Measurements from ENCODE around the gene RPA1. TPM values are rescaled to one million over a fixed set of nuclear protein-coding genes. Genes with fewer than 3 reads are reported as not detected.

RPA1 gene
- total RNA-seq, 1 experiment from 2014 or later, result 158 TPM

- TF ChIP-seq, protein P1, sequence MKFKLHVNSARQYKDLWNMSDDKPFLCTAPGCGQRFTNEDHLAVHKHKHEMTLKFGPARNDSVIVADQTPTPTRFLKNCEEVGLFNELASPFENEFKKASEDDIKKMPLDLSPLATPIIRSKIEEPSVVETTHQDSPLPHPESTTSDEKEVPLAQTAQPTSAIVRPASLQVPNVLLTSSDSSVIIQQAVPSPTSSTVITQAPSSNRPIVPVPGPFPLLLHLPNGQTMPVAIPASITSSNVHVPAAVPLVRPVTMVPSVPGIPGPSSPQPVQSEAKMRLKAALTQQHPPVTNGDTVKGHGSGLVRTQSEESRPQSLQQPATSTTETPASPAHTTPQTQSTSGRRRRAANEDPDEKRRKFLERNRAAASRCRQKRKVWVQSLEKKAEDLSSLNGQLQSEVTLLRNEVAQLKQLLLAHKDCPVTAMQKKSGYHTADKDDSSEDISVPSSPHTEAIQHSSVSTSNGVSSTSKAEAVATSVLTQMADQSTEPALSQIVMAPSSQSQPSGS (CRISPR knock-in tag; IDR thresholded peaks at IDR 0.05; ENCODE audit: borderline replicate concordance, low read depth), result no peak
- TF ChIP-seq MXD4 (CRISPR knock-in tag; IDR thresholded peaks at IDR 0.05; ENCODE audit: borderline replicate concordance) (no peak), ZNF219 (CRISPR knock-in tag; IDR thresholded peaks at IDR 0.05; ENCODE audit: borderline replicate concordance) (no peak), SMAD3 (CRISPR knock-in tag; IDR thresholded peaks at IDR 0.05; ENCODE audit: borderline replicate concordance) (no peak), TEAD1 (CRISPR knock-in tag; IDR thresholded peaks at IDR 0.05) (no peak)
These were observed 74.7 kb downstream of the RPA1 start (continued) for GRCh38 chr17:1904273-1905182.

- Mint-ChIP-seq H3K4me1 (peaks cover 2% of the 10 kb centered on the region), H3K4me3 (no peak overlapping the region), H3K36me3 (no peaks in the 10 kb centered on the region), H3K9me3 (no peaks in the 10 kb centered on the region), H3K27me3 (ENCODE audit: low read depth) (peaks cover 73% of the 10 kb centered on the region), H3K27ac (no peak overlapping the region)
- ChIA-PET POLR2A (no interaction called here), CTCF (interaction anchor here (0.9 kb wide), 1 partner anchor 339 kb away, joined by 3 read pairs; no protein-coding TSS in a partner anchor)
- DNase-seq (ENCODE audit: low spot score) (no peak), ATAC-seq (no peak)
- no peak for TF ChIP-seq CTCF (IDR thresholded peaks at IDR 0.05)
- no peak for TF ChIP-seq ELF4 (CRISPR knock-in tag; IDR thresholded peaks at IDR 0.05; ENCODE audit: low read depth)
- TF ChIP-seq ZNF423 (CRISPR knock-in tag; IDR thresholded peaks at IDR 0.05), result no peak
- TF ChIP-seq USF2 (CRISPR knock-in tag; IDR thresholded peaks at IDR 0.05), result no peak
- no peak for TF ChIP-seq IRF1 (CRISPR knock-in tag; IDR thresholded peaks at IDR 0.05)
- no peak for TF ChIP-seq RORB (CRISPR knock-in tag; IDR thresholded peaks at IDR 0.05)
- no peak for TF ChIP-seq GABPB1 (CRISPR knock-in tag; IDR thresholded peaks at IDR 0.05)
- no peak for TF ChIP-seq ZNF396 (CRISPR knock-in tag; IDR thresholded peaks at IDR 0.05; ENCODE audit: borderline replicate concordance)
- TF ChIP-seq IRF2 (CRISPR knock-in tag; IDR thresholded peaks at IDR 0.05; ENCODE audit: borderline replicate concordance, low read depth), result no peak
- no peak for TF ChIP-seq E2F1 (CRISPR knock-in tag; IDR thresholded peaks at IDR 0.05)
- TF ChIP-seq USF1 (CRISPR knock-in tag; IDR thresholded peaks at IDR 0.05), result no peak
- TF ChIP-seq AR (CRISPR knock-in tag; IDR thresholded peaks at IDR 0.05), result no peak
- no peak for TF ChIP-seq JUN (CRISPR knock-in tag; IDR thresholded peaks at IDR 0.05)
- TF ChIP-seq ZNF121 (CRISPR knock-in tag; IDR thresholded peaks at IDR 0.05), result no peak
- TF ChIP-seq, protein P2, sequence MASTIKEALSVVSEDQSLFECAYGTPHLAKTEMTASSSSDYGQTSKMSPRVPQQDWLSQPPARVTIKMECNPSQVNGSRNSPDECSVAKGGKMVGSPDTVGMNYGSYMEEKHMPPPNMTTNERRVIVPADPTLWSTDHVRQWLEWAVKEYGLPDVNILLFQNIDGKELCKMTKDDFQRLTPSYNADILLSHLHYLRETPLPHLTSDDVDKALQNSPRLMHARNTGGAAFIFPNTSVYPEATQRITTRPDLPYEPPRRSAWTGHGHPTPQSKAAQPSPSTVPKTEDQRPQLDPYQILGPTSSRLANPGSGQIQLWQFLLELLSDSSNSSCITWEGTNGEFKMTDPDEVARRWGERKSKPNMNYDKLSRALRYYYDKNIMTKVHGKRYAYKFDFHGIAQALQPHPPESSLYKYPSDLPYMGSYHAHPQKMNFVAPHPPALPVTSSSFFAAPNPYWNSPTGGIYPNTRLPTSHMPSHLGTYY (CRISPR knock-in tag; IDR thresholded peaks at IDR 0.05), result no peak
- TF ChIP-seq ZNF263 (CRISPR knock-in tag; IDR thresholded peaks at IDR 0.05; ENCODE audit: low read depth), result no peak
- TF ChIP-seq ESRRA (CRISPR knock-in tag; IDR thresholded peaks at IDR 0.05; ENCODE audit: borderline replicate concordance), result no peak
- no peak for TF ChIP-seq MYBL2 (CRISPR knock-in tag; IDR thresholded peaks at IDR 0.05)
- TF ChIP-seq HMGA2 (CRISPR knock-in tag; IDR thresholded peaks at IDR 0.05), result no peak
These were observed 75.5 kb downstream of the RPA1 start for GRCh38 chr17:1905190-1905913.

All from WTC11 (cell line).